ENCODE measurements around the gene PITPNC1.

GRCh38 chr17:67491009-67491680 lies 114.1 kb downstream of the PITPNC1 start:
- TF ChIP-seq CTCF (IDR thresholded peaks at IDR 0.05) (no peak), POLR2A (IDR thresholded peaks at IDR 0.05) (no peak)
